Peyer's patch (tissue), 4 donors: ENCODE results near the gene ELL2. TPM values are rescaled to one million over a fixed set of nuclear protein-coding genes. Genes with fewer than 3 reads are reported as not detected.
A peak's percentile ranks its signal among the peaks of the same experiment; 100 is the strongest.

Experiments used
- DNase-seq, 3 donors: peaks; one replicate each; pipeline ENCODE4 v3.0.0-alpha.2; 2017 to 2019
- H3K27ac ChIP-seq, 4 donors: fragments of 200-600 bp; sonication (generic); one replicate each; pipeline ENCODE4 v1.5.1; 2016 to 2019
- H3K27me3 ChIP-seq, 2 donors: fragments of 200-600 bp; sonication (generic); one replicate each; pipeline ENCODE4 v1.5.1; 2019
- H3K36me3 ChIP-seq, 3 donors: fragments of 200-600 bp; sonication (generic); one replicate each; pipeline ENCODE4 v1.5.1; 2016 to 2019
- H3K4me1 ChIP-seq, 4 donors: fragments of 200-600 bp; sonication (generic); one replicate each; pipeline ENCODE4 v1.5.1; 2016 to 2019
- H3K4me3 ChIP-seq, 4 donors: fragments of 200-600 bp; sonication (generic); 1 replicate in 3 of 4; 2 replicates in 1 of 4; pipeline ENCODE4 v1.5.1; 2016 to 2019; ENCODE audit warnings: mild to moderate bottlenecking in 1 of 4
- H3K9me3 ChIP-seq, 4 donors: fragments of 200-600 bp; sonication (generic); one replicate each; pipeline ENCODE4 v1.5.1; 2016 to 2019; ENCODE audit warnings: mild to moderate bottlenecking in 1 of 4
- CTCF ChIP-seq, 6 experiments: fragments of 450-650 bp in 4 of 6; fragments of 200-600 bp in 2 of 6; sonication (generic) in 1 of 6; IDR thresholded peaks; one replicate each; pipeline ENCODE4 v1.5.1; 2017 to 2019; ENCODE audit warnings: antibody characterized with exemption in 6 of 6, mild to moderate bottlenecking in 3 of 6, moderate library complexity in 1 of 6
- POLR2A ChIP-seq, 2 donors: fragments of 450-650 bp; IDR thresholded peaks; one replicate each; pipeline ENCODE4 v1.5.1; 2017; ENCODE audit warnings: antibody characterized with exemption in 2 of 2, mild to moderate bottlenecking in 2 of 2, moderate library complexity in 2 of 2
- total RNA-seq, 4 donors: library from RNA; depleted of rRNA; stranded (reverse); fragments of >200 nt; gene quantifications; one replicate each; pipeline ENCODE4 v1.1.0, GENCODE V29; 2016

The ELL2 gene
- total RNA-seq, 4 donors from 2014 or later = 27.9 to 88.3 (median 38.7) TPM

GRCh38 chr5:95858661-95859595 lies 102.7 kb downstream of the ELL2 start:
- Histone ChIP-seq H3K36me3 (no peaks in the 10 kb centered on the region), H3K27ac (peak overlapping the region; percentile 38 to 83 (median 68)), H3K4me1 (peaks cover 0 to 6% (median 3%) of the 10 kb centered on the region in 4 donors), H3K4me3 (peak overlapping the region in 3 of 4 donors; percentile 19 to 39 (median 23)), H3K27me3 (no peaks in the 10 kb centered on the region), H3K9me3 (no peaks in the 10 kb centered on the region)
- TF ChIP-seq POLR2A (IDR thresholded peaks at IDR 0.05) (no peak), CTCF (IDR thresholded peaks at IDR 0.05) (peak; percentile 90 to 99 (median 98))
- DNase-seq = peak; percentile 74 to 92 (median 92)

GRCh38 chr5:95858023-95858461 lies 103.6 kb downstream of the ELL2 start:
- no peak overlapping the region for H3K4me3 ChIP-seq
- no peak for TF ChIP-seq POLR2A (IDR thresholded peaks at IDR 0.05)
- no peak for TF ChIP-seq CTCF (IDR thresholded peaks at IDR 0.05)
- no peaks in the 10 kb centered on the region for H3K36me3 ChIP-seq
- no peak for DNase-seq
- H3K9me3 ChIP-seq = no peaks in the 10 kb centered on the region
- H3K27ac ChIP-seq = peak overlapping the region; percentile 38 to 83 (median 68)
- peaks cover 0 to 6% (median 3%) of the 10 kb centered on the region in 4 donors for H3K4me1 ChIP-seq
- H3K27me3 ChIP-seq = no peaks in the 10 kb centered on the region

GRCh38 chr5:95857185-95857945 lies 104.3 kb downstream of the ELL2 start:
- TF ChIP-seq CTCF (IDR thresholded peaks at IDR 0.05) (no peak), POLR2A (IDR thresholded peaks at IDR 0.05) (peak in 1 of 2 donors; percentile 16)
- H3K36me3 ChIP-seq = no peaks in the 10 kb centered on the region
- H3K4me3 ChIP-seq = no peak overlapping the region
- H3K27me3 ChIP-seq = no peaks in the 10 kb centered on the region
- H3K9me3 ChIP-seq = no peaks in the 10 kb centered on the region
- peaks cover 0 to 4% (median 1%) of the 10 kb centered on the region in 4 donors for H3K4me1 ChIP-seq
- peak in 1 of 3 donors; percentile 75 for DNase-seq
- peak overlapping the region; percentile 38 to 83 (median 68) for H3K27ac ChIP-seq

- Histone ChIP-seq H3K27ac (peak overlapping the region in 3 of 4 donors; percentile 52 to 74 (median 63)), H3K27me3 (no peaks in the 10 kb centered on the region), H3K36me3 (no peaks in the 10 kb centered on the region), H3K9me3 (no peaks in the 10 kb centered on the region), H3K4me3 (no peak overlapping the region), H3K4me1 (peaks cover 0 to 4% (median 0%) of the 10 kb centered on the region in 4 donors)
- TF ChIP-seq CTCF (IDR thresholded peaks at IDR 0.05) (no peak), POLR2A (IDR thresholded peaks at IDR 0.05) (no peak)
- no peak for DNase-seq
Observed at GRCh38 chr5:95856501-95856981, 105.1 kb downstream of the ELL2 start.

- no peaks in the 10 kb centered on the region for H3K27me3 ChIP-seq
- DNase-seq = no peak
- no peak overlapping the region for H3K27ac ChIP-seq
- TF ChIP-seq CTCF (IDR thresholded peaks at IDR 0.05) = no peak
- TF ChIP-seq POLR2A (IDR thresholded peaks at IDR 0.05) = no peak
- no peaks in the 10 kb centered on the region for H3K4me1 ChIP-seq
- H3K9me3 ChIP-seq = no peaks in the 10 kb centered on the region
- H3K4me3 ChIP-seq = no peak overlapping the region
- no peaks in the 10 kb centered on the region for H3K36me3 ChIP-seq
Observed at GRCh38 chr5:95853490-95853889, 108.2 kb downstream of the ELL2 start.
